Measurements from ENCODE around the gene MYO1E.
A peak's percentile ranks its signal among the peaks of the same experiment; 100 is the strongest.

MYO1E gene

DNA sequence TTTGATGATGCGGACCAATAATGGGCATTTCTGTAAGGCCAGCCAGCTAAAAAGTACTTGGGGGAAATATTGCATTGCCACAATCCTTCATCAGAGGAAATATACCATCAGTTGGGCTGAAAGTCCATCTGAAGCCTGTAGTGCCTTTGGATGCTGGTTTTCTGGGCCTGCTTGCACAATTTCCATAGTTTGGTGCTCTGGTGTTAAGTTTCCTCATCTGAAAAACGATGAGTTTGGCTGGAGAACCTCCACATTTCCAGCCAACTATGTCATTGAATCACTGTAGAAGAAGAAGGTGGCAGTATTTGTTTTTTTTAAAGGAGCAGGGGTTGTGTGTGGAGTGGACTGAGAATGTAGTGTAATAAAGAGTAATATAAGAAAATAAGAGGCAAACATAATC lies 257.6 kb downstream of the MYO1E start:
- no peak for DNase-seq

DNA sequence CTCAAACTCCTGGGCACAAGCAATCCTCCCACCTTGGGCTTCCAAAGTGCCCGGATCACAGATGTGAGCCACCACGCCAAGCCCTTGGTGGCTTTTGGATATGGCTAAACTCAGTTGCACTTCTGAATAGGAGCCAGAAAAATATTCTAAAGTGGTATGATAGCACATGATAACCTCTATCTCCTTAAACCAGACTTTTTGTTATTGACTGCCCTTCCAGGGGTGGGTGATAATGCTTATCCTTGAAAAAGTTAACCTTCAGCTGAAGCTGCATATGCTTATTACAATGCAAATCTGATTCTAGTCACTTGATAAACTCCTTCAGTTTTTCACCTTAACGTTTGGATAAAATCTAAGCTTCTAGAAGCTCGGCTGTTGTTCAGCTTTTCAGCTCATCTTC lies 261.4 kb downstream of the MYO1E start:
- DNase-seq: no peak

DNA sequence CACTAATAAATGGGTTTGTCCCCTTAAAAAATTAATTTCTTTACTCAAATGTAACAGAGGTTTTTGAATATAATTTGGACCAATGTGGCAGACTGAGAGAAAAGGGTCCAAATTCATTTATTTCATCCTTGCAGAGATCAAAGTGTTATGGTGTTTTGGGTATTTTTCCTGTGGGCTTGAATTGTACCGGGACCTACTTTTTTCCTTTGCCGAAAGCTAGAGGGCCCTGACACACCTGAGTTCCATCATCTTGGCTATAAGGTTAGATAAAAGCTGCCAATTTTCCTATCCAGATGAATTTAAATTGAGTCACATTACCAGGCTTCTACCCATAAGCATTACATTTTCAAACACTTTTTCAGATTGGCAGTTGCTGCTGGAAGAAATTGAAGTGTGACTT lies 266.8 kb downstream of the MYO1E start:
- DNase-seq: no peak

DNA sequence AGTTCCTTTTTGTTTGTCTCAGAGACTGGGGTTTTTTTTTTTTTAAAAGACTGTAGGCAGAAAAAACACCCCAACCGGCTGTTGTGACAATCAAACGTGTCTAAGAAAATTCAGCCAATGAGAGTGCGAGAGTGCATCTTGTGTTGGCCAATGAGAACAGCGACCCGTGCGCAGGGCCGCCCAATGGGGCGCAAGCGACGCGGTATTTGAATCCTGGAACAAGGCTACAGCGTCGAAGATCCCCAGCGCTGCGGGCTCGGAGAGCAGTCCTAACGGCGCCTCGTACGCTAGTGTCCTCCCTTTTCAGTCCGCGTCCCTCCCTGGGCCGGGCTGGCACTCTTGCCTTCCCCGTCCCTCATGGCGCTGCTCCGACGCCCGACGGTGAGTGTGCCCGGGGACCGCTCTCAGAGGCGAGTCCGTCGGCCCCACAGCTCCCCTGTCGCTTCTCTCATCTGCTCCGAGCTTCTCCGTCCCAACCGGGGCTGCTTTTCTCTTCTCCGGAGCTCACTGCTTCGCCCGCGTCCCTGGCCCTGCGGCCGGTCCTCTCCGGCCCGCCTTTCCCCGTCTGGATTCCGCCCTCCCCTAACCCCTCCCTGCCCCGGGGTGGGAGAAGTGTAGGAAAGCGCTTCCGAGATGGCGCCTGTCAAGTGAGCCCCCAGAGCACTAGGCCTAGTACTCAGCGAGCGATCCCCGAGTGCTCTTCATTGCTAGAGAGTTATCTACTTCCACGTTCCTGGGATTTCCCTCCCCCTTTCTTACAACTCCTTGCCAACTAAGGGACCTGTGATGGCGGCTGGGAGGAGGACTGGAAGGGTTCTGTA lies 267.5 kb downstream of the MYO1E start, which contains the start of gene CCNB2:
Gene CCNB2 (plus strand): TSS at position 235 of the 821 bp plus-strand sequence. CDS start 123 bp downstream, at position 358.
- DNase-seq: peak; percentile 91

DNA sequence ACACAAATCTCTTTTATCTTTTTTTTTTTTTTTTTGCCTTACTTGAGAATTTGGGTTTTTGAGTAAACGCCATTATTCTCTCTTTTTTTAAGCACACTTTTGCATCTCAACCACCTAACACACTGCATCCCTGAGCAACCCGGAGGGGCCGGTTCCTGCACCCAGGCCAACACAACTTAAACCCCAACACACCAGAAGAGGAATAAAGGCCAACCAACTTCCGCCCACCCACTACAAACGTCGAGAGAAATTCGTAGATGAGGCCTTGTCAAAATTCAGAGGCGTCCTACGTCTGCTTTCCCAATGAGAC lies 268.1 kb downstream of the MYO1E start:
- DNase-seq: no peak

DNA sequence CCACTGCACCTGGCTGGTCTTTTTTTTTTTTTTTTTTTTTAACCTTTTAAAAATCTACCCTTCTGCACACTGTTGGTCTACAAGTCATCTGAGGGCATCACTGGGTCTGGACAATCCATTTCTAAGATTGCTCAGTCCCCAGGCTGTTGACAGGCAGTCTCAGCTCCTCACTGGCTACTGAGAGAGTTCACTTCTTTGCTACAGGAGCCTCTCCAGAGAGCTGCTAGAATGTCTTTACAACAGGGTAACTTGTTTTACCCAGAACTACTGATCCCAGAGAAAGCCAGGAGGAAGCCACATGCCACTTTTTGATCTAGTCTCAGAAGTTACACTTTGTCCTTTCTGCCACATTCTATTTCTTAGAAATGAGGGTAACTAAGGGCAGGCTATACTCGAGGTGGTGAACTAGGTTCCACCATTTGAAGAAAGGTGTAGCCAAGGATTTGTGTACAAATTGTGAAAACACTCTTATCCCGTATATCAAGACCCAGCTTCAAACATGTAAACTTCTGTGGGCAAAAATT lies 273.4 kb downstream of the MYO1E start:
- no peak for DNase-seq

DNA sequence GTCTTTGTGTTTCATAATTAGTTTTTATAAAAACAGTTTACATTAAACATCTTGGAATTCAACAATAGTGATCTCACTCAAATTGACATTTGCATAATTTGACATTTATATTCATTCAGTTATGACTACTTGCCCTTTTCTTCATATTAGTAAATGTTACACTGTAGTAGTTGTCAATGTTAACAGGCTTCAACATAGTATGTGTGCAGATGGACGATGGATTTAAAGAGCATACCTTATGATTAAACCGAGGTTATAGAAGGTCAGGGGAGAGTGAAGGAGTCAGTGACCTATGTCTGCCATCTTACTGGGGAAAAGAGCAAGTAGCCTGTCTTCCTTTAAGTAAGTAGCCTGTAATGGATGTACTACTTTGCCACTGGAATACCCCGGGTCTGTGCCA lies 276.2 kb downstream of the MYO1E start:
- DNase-seq: no peak

DNA sequence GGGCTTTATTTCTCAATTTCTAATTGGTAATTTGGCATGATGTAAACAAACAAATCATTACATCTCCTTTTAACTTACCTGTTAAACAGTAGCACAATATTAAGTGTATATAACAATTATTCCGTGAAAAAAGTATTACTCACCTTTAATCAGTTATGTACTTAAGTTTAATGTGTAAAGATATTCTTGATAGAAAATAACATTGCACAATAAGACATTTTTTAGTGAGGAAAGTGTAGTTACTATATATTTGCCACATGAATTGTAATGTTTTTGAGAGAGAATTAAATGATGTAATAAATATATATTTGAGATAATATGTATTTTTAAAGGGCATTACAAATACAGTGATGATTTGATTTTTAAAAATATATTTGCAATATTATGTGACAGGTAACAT lies 278.6 kb downstream of the MYO1E start:
- no peak for DNase-seq

DNA sequence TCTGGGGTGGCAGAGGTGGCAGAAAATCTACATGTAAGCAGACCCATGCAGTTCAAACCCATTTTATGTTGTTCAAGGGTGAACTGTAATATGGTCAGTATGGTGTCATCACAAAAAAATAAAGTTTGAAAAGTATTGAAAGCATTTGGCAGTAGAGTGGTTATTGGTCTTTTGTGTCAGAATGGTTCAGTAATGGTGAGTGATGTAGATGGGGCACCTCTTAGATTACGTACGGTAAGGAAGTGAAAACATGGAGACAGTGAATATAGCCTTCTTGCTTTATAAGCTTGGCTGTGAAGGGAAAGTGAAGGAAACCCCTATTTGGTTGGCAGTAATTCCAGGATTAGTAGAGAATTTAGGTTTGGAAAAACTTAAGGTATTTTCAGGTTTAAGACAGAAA lies 284.9 kb downstream of the MYO1E start:
- DNase-seq: no peak
